K562 (cell line): ENCODE data around the gene MRPL37. TPM values are rescaled to one million over a fixed set of nuclear protein-coding genes. Genes with fewer than 3 reads are reported as not detected.

Experiments used
- ATAC-seq: fragments of 200-7000 bp; cut with Tn5 transposase; 3 replicates; pipeline ENCODE4 v1.9.1; 2020; ENCODE audit warnings: moderate library complexity
- BruUV-seq: library from RNA; stranded (reverse); fragments of 400-500 nt; replicated peaks from 2 replicates; lab custom pipeline; 2021; lab: Mats Ljungman, UMichigan
- CTCF ChIA-PET: fragments of 300-600 bp; formaldehyde crosslinking; extraction: SDS; loops from one replicate; lab custom pipeline; 2021; ENCODE audit warnings: low intra/inter-chr PET ratio; lab: Yijun Ruan, JAX
- POLR2A ChIA-PET: fragments of 300-600, 350-650 bp; sonication (Branson Sonifier 250); formaldehyde crosslinking; extraction: SDS; loops from one replicate; lab custom pipeline; 2021; ENCODE audit warnings: antibody characterized with exemption, inconsistent platforms; lab: Yijun Ruan, JAX
- DNase-seq, 4 experiments: peaks; one replicate each; pipeline versions ENCODE4 v3.0.0 to v3.0.0-alpha.2; 2011 to 2018; ENCODE audit warnings: low spot score in 3 of 4, mixed read lengths in 3 of 4; ENCODE audit errors: extremely low read depth in 1 of 4
- FAIRE-seq: peaks from 2 replicates; lab custom pipeline; 2011; peaks lifted over from hg19 to GRCh38; lab: Jason Lieb, UNC
- H2AFZ ChIP-seq: 2 replicates; pipeline ENCODE4 v1.6.0; 2011; ENCODE audit warnings: low read depth, low read length, control low read depth, inconsistent platforms
- H3K27ac ChIP-seq: fragments of 200-600 bp; 3 replicates; pipeline ENCODE4 v1.8.0; 2011; ENCODE audit warnings: low read depth, mild to moderate bottlenecking, control low read depth, inconsistent platforms, low read length, moderate library complexity, mixed read lengths; ENCODE audit errors: extremely low read depth
- H3K27me3 ChIP-seq, 2 experiments: fragments of 300-600 bp in 1 of 2; 2 replicates in 1 of 2; 3 replicates in 1 of 2; pipeline versions ENCODE4 v1.6.0 to v1.8.0; 2011; ENCODE audit warnings: inconsistent platforms in 2 of 2, low read length in 2 of 2, mild to moderate bottlenecking in 1 of 2, mixed read lengths in 1 of 2, moderate library complexity in 1 of 2; ENCODE audit not compliant: control insufficient read depth in 2 of 2, insufficient read depth in 2 of 2
- H3K36me3 ChIP-seq: fragments of 300-600 bp; 3 replicates; pipeline ENCODE4 v1.8.0; 2011; ENCODE audit warnings: mild to moderate bottlenecking, low read length, inconsistent platforms; ENCODE audit not compliant: control insufficient read depth, insufficient read depth
- H3K4me1 ChIP-seq, 2 experiments: fragments of 200-600 bp in 1 of 2; replicated peaks in 1 of 2; 2 replicates in 1 of 2; 3 replicates in 1 of 2; pipeline versions ENCODE4 v1.5.1 to v1.8.0; 2011; ENCODE audit warnings: inconsistent platforms in 2 of 2, low read length in 2 of 2, mild to moderate bottlenecking in 1 of 2, mixed read lengths in 1 of 2, moderate library complexity in 1 of 2; ENCODE audit not compliant: control insufficient read depth in 2 of 2, insufficient read depth in 2 of 2
- H3K4me2 ChIP-seq: 2 replicates; pipeline ENCODE4 v1.6.1; 2011; ENCODE audit warnings: low read length, control low read depth, inconsistent platforms, mixed read lengths; ENCODE audit not compliant: insufficient read depth
- H3K4me3 ChIP-seq: fragments of 200-600 bp; sonication (generic), shearing (Covaris generic); 2 replicates; pipeline ENCODE4 v1.5.1; 2016; ENCODE audit warnings: control low read depth, inconsistent platforms
- H3K79me2 ChIP-seq: fragments of 200-600 bp; 3 replicates; pipeline ENCODE4 v1.8.0; 2011; ENCODE audit warnings: low read length, inconsistent platforms; ENCODE audit not compliant: control insufficient read depth, insufficient read depth
- H3K9ac ChIP-seq, 2 experiments: 2 replicates each; pipeline versions ENCODE4 v1.6.0 to v1.6.1; 2011; ENCODE audit warnings: low read depth in 2 of 2, low read length in 2 of 2, control low read depth in 1 of 2, inconsistent platforms in 1 of 2, mild to moderate bottlenecking in 1 of 2, mixed read lengths in 1 of 2; ENCODE audit not compliant: insufficient read depth in 1 of 2
- H3K9me1 ChIP-seq: one replicate; pipeline ENCODE4 v1.6.0; 2011; ENCODE audit warnings: inconsistent platforms, mild to moderate bottlenecking, low read length, moderate library complexity; ENCODE audit not compliant: control insufficient read depth, insufficient read depth
- H3K9me3 ChIP-seq: replicated peaks from 2 replicates; pipeline ENCODE4 v1.5.1; 2011; ENCODE audit warnings: low read depth, low read length, inconsistent platforms; ENCODE audit not compliant: control insufficient read depth, insufficient read depth
- H4K20me1 ChIP-seq: replicated peaks from 2 replicates; pipeline ENCODE4 v1.6.1; 2011; ENCODE audit warnings: low read length, inconsistent platforms, mixed read lengths; ENCODE audit not compliant: control insufficient read depth, insufficient read depth
- FOSL1 ChIP-seq: fragments of 200-800 bp; sonication (Bioruptor generic); conservative IDR thresholded peaks from 2 replicates; pipeline ENCODE4 v1.6.1; 2016; ENCODE audit warnings: missing genetic modification characterization, missing compliant biosample characterization
- GATAD2B ChIP-seq: fragments of 450-650 bp; IDR thresholded peaks from 2 replicates; pipeline ENCODE4 v1.6.1; 2017; ENCODE audit warnings: mild to moderate bottlenecking, borderline replicate concordance
- HNRNPLL ChIP-seq: fragments of 200-400 bp; formaldehyde crosslinking; IDR thresholded peaks from 2 replicates; pipeline ENCODE4 v1.6.1; 2017; ENCODE audit warnings: low read length, low read depth, mild to moderate bottlenecking; ENCODE audit not compliant: poor library complexity, severe bottlenecking
- NR2C2 ChIP-seq, 2 experiments: fragments of 200-800 bp in 1 of 2; sonication (Bioruptor generic) in 1 of 2; sonication (generic) in 1 of 2; formaldehyde crosslinking in 1 of 2; IDR thresholded peaks; 2 replicates each; pipeline versions ENCODE4 v1.6.1 to v1.8.0; 2016 to 2022; ENCODE audit warnings: mild to moderate bottlenecking in 1 of 2, missing compliant biosample characterization in 1 of 2, missing genetic modification characterization in 1 of 2, missing genetic modification reagents in 1 of 2
- PHF20 ChIP-seq: fragments of 450-650 bp; IDR thresholded peaks from 2 replicates; pipeline ENCODE4 v1.6.1; 2018; ENCODE audit not compliant: partially characterized antibody
- POLR2A ChIP-seq: fragments of 450-650 bp; conservative IDR thresholded peaks from 2 replicates; pipeline ENCODE4 v1.6.1; 2016
- POLR2G ChIP-seq: fragments of 200-400 bp; formaldehyde crosslinking; IDR thresholded peaks from 2 replicates; pipeline ENCODE4 v1.6.1; 2017; ENCODE audit warnings: low read depth, mild to moderate bottlenecking, antibody characterized with exemption, low read length, moderate library complexity
- POLR2H ChIP-seq: IDR thresholded peaks from 2 replicates; pipeline ENCODE4 v1.6.1; 2016; ENCODE audit warnings: missing genetic modification characterization, low read depth, mild to moderate bottlenecking, control low read depth, missing compliant biosample characterization, moderate library complexity
- PTRF ChIP-seq: fragments of 450-650 bp; IDR thresholded peaks from 2 replicates; pipeline ENCODE4 v1.6.1; 2016; ENCODE audit warnings: mild to moderate bottlenecking, missing genetic modification characterization, missing compliant biosample characterization
- SOX6 ChIP-seq: fragments of 450-650 bp; IDR thresholded peaks from 2 replicates; pipeline ENCODE4 v1.6.1; 2014; ENCODE audit warnings: mild to moderate bottlenecking
- ZNF644 ChIP-seq: fragments of 200-800 bp; sonication (Bioruptor generic); IDR thresholded peaks from 2 replicates; pipeline ENCODE4 v1.6.1; 2016; ENCODE audit warnings: low read depth, missing genetic modification characterization, missing compliant biosample characterization
- WGBS: fragments of 100-300 bp; shearing (Covaris generic); methylation state at CpG from one replicate; pipeline ENCODE4 v1.1.6; 2016; ENCODE audit warnings: low coverage, mixed read lengths; ENCODE audit not compliant: insufficient coverage; ENCODE audit errors: missing lambda C conversion rate; 5-methylcytosine and 5-hydroxymethylcytosine counted together
- in situ Hi-C: fragments of 300-500 bp; cut with MboI; formaldehyde crosslinking; loops from 4 replicates; pipeline ENCODE4 v1.15.0; 2018; ENCODE audit warnings: inconsistent platforms, mixed read lengths
- intact Hi-C: fragments of 100-400 bp; cut with micrococcal nuclease; formaldehyde crosslinking; loops from 2 replicates; pipeline ENCODE4 v1.14.2; 2022
- polyA plus RNA-seq, 8 experiments: library from polyadenylated mRNA; depleted of rRNA in 4 of 8; stranded (reverse) in 5 of 8; unstranded in 3 of 8; fragments of >200 nt; fragmentation: Nextera tagmentation in 2 of 8; fragmentation: Illumina TruSeq in 1 of 8; extraction: Ambion mirVana in 2 of 8; extraction: Trizol in 1 of 8; gene quantifications; 2 replicates each; pipeline versions ENCODE4 v1.2.1 to v1.2.3, GENCODE V29; 2011 to 2014; ENCODE audit warnings: inconsistent platforms in 1 of 8, missing spikeins in 1 of 8
- total RNA-seq, 7 experiments: library from RNA; depleted of rRNA in 6 of 7; stranded (reverse); fragments of >200 nt in 6 of 7; fragmentation: Illumina TruSeq in 2 of 7; extraction: Trizol in 2 of 7; gene quantifications; 2 replicates each; pipeline versions ENCODE4 v1.2.1 to v1.2.3, GENCODE V29; 2011 to 2021; ENCODE audit warnings: low replicate concordance in 1 of 7
- TF ChIP-seq, protein P1 (sequence below): fragments of 250-450 bp; sonication (Bioruptor Pico); IDR thresholded peaks from 2 replicates; pipeline ENCODE4 v1.4.0; 2020; ENCODE audit warnings: mild to moderate bottlenecking, moderate library complexity
- TF ChIP-seq, protein P2 (sequence below): fragments of 200-800 bp; sonication (Bioruptor generic); IDR thresholded peaks from 2 replicates; pipeline ENCODE4 v1.6.1; 2017; ENCODE audit warnings: missing genetic modification characterization, missing compliant biosample characterization
- TF ChIP-seq, protein P3 (sequence below): sonication (generic); formaldehyde crosslinking; IDR thresholded peaks from 2 replicates; pipeline ENCODE4 v1.8.0; 2022; ENCODE audit warnings: missing genetic modification reagents, mild to moderate bottlenecking, borderline replicate concordance

MRPL37 gene
- total and polyA plus RNA-seq, 9 of the 15 experiments (the other 6 are each of a cell fraction or from before 2014, with no cell fraction given) = 52.2 to 303 (median 180) TPM

DNA sequence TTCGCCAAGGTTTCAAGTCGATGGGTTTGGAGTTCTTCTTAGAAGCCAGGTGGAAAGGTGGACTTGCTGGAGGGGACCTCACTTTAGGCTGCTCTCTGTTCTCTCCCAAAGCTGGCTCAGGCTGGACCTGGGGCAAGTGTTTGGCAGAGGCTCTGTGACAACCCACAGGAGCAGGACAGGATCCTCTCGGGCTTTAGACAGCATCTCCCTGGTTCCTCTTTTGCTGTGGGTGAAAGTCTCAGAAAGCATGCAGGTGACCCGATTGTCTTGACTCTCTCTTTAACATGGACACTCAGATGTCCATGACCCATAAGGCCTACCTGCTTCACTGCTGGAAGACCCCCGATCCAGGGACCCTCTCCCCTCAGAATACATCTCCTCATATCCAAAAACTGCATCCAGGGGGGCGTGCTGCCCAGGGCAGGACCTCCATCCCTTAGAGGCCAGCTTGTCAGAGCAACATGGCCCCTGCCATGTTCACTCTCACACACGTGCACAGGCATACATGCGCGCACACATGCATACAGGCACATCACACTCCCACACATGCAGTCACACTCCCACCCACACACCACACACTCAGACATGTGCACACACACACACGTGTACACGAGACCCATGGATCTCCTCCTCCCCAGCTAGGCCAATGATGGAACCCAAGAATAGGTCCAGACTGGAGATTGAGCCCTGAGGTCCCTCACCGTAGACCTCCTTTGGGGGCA, 21.3 kb downstream of the MRPL37 start:
- ChIA-PET CTCF (interaction anchor here (0.6 kb wide), 1 partner anchor 23 kb away, joined by 5 read pairs; no protein-coding TSS in a partner anchor), POLR2A (interaction anchor here (0.6 to 15.5 kb wide), 8 partner anchors 8 to 360 kb away, joined by 3 to 148 read pairs (median 4); partner anchors contain the start of genes CYB5RL and MRPL37)
- no peak for DNase-seq
- peaks cover 72% of the 10 kb centered on the region for H3K36me3 ChIP-seq
- H3K9ac ChIP-seq = no peak overlapping the region
- no peak for FAIRE-seq
- BruUV-seq = no TSS peak
- intact Hi-C loops = no loop called here
- no peaks in the 10 kb centered on the region for H3K79me2 ChIP-seq
- H3K27me3 ChIP-seq = no peaks in the 10 kb centered on the region
- no peak overlapping the region for H3K4me2 ChIP-seq
- WGBS = 82% methylated on average over 11 of the region's 12 CpGs
- in situ Hi-C loops = no loop called here
- no peaks in the 10 kb centered on the region for H3K9me3 ChIP-seq
- H4K20me1 ChIP-seq = peaks cover 12% of the 10 kb centered on the region; the same call in 1 of the 2 replicates
- ATAC-seq = no peak; the same call in 2 of the 3 replicates
- peaks cover 5% of the 10 kb centered on the region for H3K9me1 ChIP-seq
- H3K4me3 ChIP-seq = no peak overlapping the region
- no peak overlapping the region for H2AFZ ChIP-seq
- peaks cover 0 to 28% of the 10 kb centered on the region in 2 experiments; a peak in 2 of 5 replicates for H3K4me1 ChIP-seq
- no peak overlapping the region for H3K27ac ChIP-seq
- TF ChIP-seq, protein P1, sequence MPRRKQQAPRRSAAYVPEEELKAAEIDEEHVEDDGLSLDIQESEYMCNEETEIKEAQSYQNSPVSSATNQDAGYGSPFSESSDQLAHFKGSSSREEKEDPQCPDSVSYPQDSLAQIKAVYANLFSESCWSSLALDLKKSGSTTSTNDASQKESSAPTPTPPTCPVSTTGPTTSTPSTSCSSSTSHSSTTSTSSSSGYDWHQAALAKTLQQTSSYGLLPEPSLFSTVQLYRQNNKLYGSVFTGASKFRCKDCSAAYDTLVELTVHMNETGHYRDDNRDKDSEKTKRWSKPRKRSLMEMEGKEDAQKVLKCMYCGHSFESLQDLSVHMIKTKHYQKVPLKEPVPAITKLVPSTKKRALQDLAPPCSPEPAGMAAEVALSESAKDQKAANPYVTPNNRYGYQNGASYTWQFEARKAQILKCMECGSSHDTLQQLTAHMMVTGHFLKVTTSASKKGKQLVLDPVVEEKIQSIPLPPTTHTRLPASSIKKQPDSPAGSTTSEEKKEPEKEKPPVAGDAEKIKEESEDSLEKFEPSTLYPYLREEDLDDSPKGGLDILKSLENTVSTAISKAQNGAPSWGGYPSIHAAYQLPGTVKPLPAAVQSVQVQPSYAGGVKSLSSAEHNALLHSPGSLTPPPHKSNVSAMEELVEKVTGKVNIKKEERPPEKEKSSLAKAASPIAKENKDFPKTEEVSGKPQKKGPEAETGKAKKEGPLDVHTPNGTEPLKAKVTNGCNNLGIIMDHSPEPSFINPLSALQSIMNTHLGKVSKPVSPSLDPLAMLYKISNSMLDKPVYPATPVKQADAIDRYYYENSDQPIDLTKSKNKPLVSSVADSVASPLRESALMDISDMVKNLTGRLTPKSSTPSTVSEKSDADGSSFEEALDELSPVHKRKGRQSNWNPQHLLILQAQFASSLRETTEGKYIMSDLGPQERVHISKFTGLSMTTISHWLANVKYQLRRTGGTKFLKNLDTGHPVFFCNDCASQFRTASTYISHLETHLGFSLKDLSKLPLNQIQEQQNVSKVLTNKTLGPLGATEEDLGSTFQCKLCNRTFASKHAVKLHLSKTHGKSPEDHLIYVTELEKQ (CRISPR knock-in tag) = no peak
- TF ChIP-seq, protein P2, sequence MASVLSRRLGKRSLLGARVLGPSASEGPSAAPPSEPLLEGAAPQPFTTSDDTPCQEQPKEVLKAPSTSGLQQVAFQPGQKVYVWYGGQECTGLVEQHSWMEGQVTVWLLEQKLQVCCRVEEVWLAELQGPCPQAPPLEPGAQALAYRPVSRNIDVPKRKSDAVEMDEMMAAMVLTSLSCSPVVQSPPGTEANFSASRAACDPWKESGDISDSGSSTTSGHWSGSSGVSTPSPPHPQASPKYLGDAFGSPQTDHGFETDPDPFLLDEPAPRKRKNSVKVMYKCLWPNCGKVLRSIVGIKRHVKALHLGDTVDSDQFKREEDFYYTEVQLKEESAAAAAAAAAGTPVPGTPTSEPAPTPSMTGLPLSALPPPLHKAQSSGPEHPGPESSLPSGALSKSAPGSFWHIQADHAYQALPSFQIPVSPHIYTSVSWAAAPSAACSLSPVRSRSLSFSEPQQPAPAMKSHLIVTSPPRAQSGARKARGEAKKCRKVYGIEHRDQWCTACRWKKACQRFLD (CRISPR knock-in tag) = no peak
- no peak for TF ChIP-seq PTRF
- TF ChIP-seq HNRNPLL = peak; percentile 43
- TF ChIP-seq POLR2H (tag) = no peak
- TF ChIP-seq POLR2A = peak; percentile 64
- no peak for TF ChIP-seq GATAD2B
- peak; percentile 54; the same call in 1 of the 2 replicates for TF ChIP-seq POLR2G
- TF ChIP-seq FOSL1 (tag) = no peak
- TF ChIP-seq ZNF644 (tag) = no peak
- TF ChIP-seq PHF20 = no peak
- TF ChIP-seq, protein P3, sequence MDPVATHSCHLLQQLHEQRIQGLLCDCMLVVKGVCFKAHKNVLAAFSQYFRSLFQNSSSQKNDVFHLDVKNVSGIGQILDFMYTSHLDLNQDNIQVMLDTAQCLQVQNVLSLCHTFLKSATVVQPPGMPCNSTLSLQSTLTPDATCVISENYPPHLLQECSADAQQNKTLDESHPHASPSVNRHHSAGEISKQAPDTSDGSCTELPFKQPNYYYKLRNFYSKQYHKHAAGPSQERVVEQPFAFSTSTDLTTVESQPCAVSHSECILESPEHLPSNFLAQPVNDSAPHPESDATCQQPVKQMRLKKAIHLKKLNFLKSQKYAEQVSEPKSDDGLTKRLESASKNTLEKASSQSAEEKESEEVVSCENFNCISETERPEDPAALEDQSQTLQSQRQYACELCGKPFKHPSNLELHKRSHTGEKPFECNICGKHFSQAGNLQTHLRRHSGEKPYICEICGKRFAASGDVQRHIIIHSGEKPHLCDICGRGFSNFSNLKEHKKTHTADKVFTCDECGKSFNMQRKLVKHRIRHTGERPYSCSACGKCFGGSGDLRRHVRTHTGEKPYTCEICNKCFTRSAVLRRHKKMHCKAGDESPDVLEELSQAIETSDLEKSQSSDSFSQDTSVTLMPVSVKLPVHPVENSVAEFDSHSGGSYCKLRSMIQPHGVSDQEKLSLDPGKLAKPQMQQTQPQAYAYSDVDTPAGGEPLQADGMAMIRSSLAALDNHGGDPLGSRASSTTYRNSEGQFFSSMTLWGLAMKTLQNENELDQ (CRISPR knock-in tag) = no peak
- TF ChIP-seq SOX6 = no peak
- no peak for TF ChIP-seq NR2C2 (CRISPR knock-in tag; IDR thresholded peaks at IDR 0.05)
- no peak for TF ChIP-seq NR2C2 (tag; IDR thresholded peaks at IDR 0.05)
